Panc1 (cell line): ENCODE measurements around the gene TRPM6.

Experiments used
- POLR2AphosphoS5 ChIP-seq: IDR thresholded peaks from 2 replicates; pipeline ENCODE4 v1.6.1; 2012; ENCODE audit warnings: mild to moderate bottlenecking, low read depth, low read length, moderate library complexity
- SIN3A ChIP-seq: IDR thresholded peaks from 2 replicates; pipeline ENCODE4 v1.6.1; 2012; ENCODE audit warnings: low read depth, mild to moderate bottlenecking, low read length, moderate library complexity, borderline replicate concordance; ENCODE audit not compliant: insufficient read depth
- TCF7L2 ChIP-seq: IDR thresholded peaks from 2 replicates; pipeline ENCODE4 v1.6.1; 2011; ENCODE audit warnings: mild to moderate bottlenecking, low read depth, low read length, inconsistent platforms
- TF ChIP-seq, protein P1 (sequence below): fragments of 450-650 bp; IDR thresholded peaks from 2 replicates; pipeline ENCODE4 v1.5.1; 2017; ENCODE audit warnings: mild to moderate bottlenecking
- TF ChIP-seq, protein P2 (sequence below), 2 experiments: IDR thresholded peaks; 2 replicates each; pipeline ENCODE4 v1.6.1; 2011 to 2012; ENCODE audit warnings: low read depth in 2 of 2, control low read depth in 1 of 2, low read length in 1 of 2, mild to moderate bottlenecking in 1 of 2, moderate library complexity in 1 of 2; ENCODE audit not compliant: insufficient read depth in 1 of 2

DNA sequence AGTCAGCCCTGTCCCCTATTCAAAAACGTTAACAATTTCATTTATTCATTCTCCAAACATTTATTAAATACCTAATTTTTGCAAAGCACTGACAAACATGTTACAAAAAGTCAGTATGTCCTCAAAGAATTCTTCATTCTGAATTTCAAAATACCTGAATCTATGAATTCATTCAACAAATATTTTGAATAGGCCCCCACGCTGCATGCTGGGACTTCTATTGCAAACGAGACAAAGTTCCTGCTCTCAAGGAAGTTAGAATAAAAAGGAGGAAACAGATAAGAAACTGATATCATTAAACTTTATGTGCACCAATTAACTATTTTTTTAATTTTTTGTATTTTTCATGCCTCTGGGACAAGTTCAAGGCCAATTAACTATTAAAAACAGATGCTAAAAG lies 26.6 kb downstream of the TRPM6 start:
- TF ChIP-seq, protein P1, sequence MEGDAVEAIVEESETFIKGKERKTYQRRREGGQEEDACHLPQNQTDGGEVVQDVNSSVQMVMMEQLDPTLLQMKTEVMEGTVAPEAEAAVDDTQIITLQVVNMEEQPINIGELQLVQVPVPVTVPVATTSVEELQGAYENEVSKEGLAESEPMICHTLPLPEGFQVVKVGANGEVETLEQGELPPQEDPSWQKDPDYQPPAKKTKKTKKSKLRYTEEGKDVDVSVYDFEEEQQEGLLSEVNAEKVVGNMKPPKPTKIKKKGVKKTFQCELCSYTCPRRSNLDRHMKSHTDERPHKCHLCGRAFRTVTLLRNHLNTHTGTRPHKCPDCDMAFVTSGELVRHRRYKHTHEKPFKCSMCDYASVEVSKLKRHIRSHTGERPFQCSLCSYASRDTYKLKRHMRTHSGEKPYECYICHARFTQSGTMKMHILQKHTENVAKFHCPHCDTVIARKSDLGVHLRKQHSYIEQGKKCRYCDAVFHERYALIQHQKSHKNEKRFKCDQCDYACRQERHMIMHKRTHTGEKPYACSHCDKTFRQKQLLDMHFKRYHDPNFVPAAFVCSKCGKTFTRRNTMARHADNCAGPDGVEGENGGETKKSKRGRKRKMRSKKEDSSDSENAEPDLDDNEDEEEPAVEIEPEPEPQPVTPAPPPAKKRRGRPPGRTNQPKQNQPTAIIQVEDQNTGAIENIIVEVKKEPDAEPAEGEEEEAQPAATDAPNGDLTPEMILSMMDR = no peak
- no peak for TF ChIP-seq POLR2AphosphoS5
- no peak for TF ChIP-seq SIN3A
- TF ChIP-seq, protein P2, sequence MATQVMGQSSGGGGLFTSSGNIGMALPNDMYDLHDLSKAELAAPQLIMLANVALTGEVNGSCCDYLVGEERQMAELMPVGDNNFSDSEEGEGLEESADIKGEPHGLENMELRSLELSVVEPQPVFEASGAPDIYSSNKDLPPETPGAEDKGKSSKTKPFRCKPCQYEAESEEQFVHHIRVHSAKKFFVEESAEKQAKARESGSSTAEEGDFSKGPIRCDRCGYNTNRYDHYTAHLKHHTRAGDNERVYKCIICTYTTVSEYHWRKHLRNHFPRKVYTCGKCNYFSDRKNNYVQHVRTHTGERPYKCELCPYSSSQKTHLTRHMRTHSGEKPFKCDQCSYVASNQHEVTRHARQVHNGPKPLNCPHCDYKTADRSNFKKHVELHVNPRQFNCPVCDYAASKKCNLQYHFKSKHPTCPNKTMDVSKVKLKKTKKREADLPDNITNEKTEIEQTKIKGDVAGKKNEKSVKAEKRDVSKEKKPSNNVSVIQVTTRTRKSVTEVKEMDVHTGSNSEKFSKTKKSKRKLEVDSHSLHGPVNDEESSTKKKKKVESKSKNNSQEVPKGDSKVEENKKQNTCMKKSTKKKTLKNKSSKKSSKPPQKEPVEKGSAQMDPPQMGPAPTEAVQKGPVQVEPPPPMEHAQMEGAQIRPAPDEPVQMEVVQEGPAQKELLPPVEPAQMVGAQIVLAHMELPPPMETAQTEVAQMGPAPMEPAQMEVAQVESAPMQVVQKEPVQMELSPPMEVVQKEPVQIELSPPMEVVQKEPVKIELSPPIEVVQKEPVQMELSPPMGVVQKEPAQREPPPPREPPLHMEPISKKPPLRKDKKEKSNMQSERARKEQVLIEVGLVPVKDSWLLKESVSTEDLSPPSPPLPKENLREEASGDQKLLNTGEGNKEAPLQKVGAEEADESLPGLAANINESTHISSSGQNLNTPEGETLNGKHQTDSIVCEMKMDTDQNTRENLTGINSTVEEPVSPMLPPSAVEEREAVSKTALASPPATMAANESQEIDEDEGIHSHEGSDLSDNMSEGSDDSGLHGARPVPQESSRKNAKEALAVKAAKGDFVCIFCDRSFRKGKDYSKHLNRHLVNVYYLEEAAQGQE (IDR thresholded peaks at IDR 0.05; ENCODE audit: insufficient read depth in 1 of 2, low read depth in 2 of 2, low read length in 1 of 2) = no peak
- TF ChIP-seq TCF7L2 = no peak
